OCI-LY1 (cell line): ENCODE measurements around the gene SMIM7.

ENCODE experiments used
- H2AFZ ChIP-seq: fragments of 200-600 bp; sonication (generic), shearing (Covaris generic); 2 replicates; pipeline ENCODE4 v1.6.0; 2014; ENCODE audit warnings: antibody characterized with exemption, mild to moderate bottlenecking, low read length
- H3F3A ChIP-seq: fragments of 200-600 bp; sonication (generic), shearing (Covaris generic); 2 replicates; pipeline ENCODE4 v1.6.0; 2014; ENCODE audit warnings: mild to moderate bottlenecking, antibody characterized with exemption, low read length, moderate library complexity; ENCODE audit not compliant: insufficient read depth
- H3K27ac ChIP-seq: fragments of 200-600 bp; sonication (generic); 2 replicates; pipeline ENCODE4 v1.5.1; 2014; ENCODE audit warnings: low read length, mixed run types, mild to moderate bottlenecking, low read depth; ENCODE audit not compliant: poor library complexity, severe bottlenecking
- H3K27me3 ChIP-seq: fragments of 200-600 bp; sonication (generic); 2 replicates; pipeline ENCODE4 v1.6.0; 2014; ENCODE audit warnings: antibody characterized with exemption, mild to moderate bottlenecking, low read length, moderate library complexity; ENCODE audit not compliant: insufficient read depth
- H3K36me3 ChIP-seq: fragments of 200-600 bp; sonication (generic); 2 replicates; pipeline ENCODE4 v1.6.1; 2014; ENCODE audit warnings: mild to moderate bottlenecking, antibody characterized with exemption, low read length, moderate library complexity, mixed read lengths; ENCODE audit not compliant: insufficient read depth
- H3K4me1 ChIP-seq: fragments of 200-600 bp; sonication (generic); 2 replicates; pipeline ENCODE4 v1.5.1; 2014; ENCODE audit warnings: mild to moderate bottlenecking, low read length, moderate library complexity; ENCODE audit not compliant: insufficient read depth, severe bottlenecking
- H3K4me2 ChIP-seq: fragments of 200-600 bp; sonication (generic), shearing (Covaris generic); 2 replicates; pipeline ENCODE4 v1.6.1; 2014; ENCODE audit warnings: low read length
- H3K4me3 ChIP-seq: fragments of 200-600 bp; sonication (generic); 2 replicates; pipeline ENCODE4 v1.5.1; 2014; ENCODE audit warnings: low read length, low read depth, mild to moderate bottlenecking, mixed read lengths; ENCODE audit not compliant: poor library complexity, severe bottlenecking
- H3K79me2 ChIP-seq: fragments of 200-600 bp; shearing (Covaris generic); 2 replicates; pipeline ENCODE4 v1.6.1; 2016; ENCODE audit warnings: mixed run types, low read length, mixed read lengths; ENCODE audit not compliant: insufficient read depth
- H3K9ac ChIP-seq: fragments of 200-600 bp; sonication (generic), shearing (Covaris generic); 2 replicates; pipeline ENCODE4 v1.6.1; 2014; ENCODE audit warnings: mild to moderate bottlenecking, low read length, mixed read lengths
- H3K9me2 ChIP-seq: fragments of 200-600 bp; sonication (generic), shearing (Covaris generic); 2 replicates; pipeline ENCODE4 v1.6.1; 2014; ENCODE audit warnings: low read depth, mild to moderate bottlenecking, low read length, mixed read lengths
- H3K9me3 ChIP-seq: fragments of 200-600 bp; shearing (Covaris generic); 2 replicates; pipeline ENCODE4 v1.6.1; 2014; ENCODE audit warnings: low read length, mixed read lengths
- H4K20me1 ChIP-seq: fragments of 200-600 bp; sonication (generic), shearing (Covaris generic); 2 replicates; pipeline ENCODE4 v1.6.0; 2016; ENCODE audit warnings: mild to moderate bottlenecking, low read length; ENCODE audit not compliant: insufficient read depth
- EZH2 ChIP-seq: fragments of 200-600 bp; sonication (generic), shearing (Covaris generic); IDR thresholded peaks from 2 replicates; pipeline ENCODE4 v1.8.0; 2017; ENCODE audit warnings: borderline replicate concordance, mixed run types, mild to moderate bottlenecking, antibody characterized with exemption, low read length, moderate library complexity, mixed read lengths
- TF ChIP-seq, protein P1 (sequence below): fragments of 200-600 bp; sonication (generic), shearing (Covaris generic); IDR thresholded peaks from 2 replicates; pipeline ENCODE4 v1.5.1; 2017; ENCODE audit warnings: mild to moderate bottlenecking, antibody characterized with exemption, low read length, moderate library complexity, mixed read lengths

Gene SMIM7

DNA sequence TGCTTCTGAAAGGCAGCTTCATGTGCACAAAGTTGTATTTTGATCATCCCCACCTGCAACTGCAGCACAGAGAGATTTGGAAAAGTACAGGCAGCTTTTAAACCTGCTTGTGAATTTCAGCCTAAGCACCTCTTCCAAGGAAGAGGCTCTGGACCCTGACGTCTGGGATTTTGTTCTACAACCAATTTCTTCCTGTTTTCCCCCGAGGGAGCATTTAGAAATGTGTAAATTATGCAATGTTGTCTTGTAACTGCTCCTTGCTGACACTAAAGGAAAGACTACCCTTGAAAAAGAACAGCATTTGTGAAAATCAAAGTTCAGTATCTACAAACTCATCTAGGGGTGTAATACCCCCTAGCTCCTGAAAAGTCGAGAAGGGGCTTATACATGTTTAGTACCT, 47.3 kb downstream of the SMIM7 start:
- no peak overlapping the region for H3K27ac ChIP-seq
- no peak overlapping the region for H3K9ac ChIP-seq

DNA sequence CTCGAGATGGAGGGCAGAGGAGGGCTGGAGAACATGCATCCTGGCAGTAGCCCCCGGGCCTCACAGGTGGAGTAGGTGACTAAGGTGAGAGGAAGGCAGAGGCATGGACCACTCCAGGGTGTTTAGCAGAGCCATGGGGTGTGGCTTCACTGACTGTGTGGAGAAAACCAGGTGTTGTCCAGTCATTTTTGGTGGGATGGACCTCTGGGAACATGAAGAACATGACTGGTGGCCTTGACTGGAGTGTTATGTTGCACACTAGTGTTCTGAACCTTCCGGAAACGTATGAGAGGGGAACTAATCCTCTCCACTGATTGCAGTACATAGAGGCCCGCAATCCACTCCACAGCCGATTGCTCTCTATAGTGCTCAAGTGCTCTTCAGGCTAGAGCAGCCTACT, 48.8 kb downstream of the SMIM7 start:
- Histone ChIP-seq H3K27ac (no peak overlapping the region), H3K79me2 (peaks cover 95% of the 10 kb centered on the region), H3K4me1 (peaks cover 66% of the 10 kb centered on the region), H3F3A (no peaks in the 10 kb centered on the region), H3K4me2 (no peak overlapping the region), H3K36me3 (no peaks in the 10 kb centered on the region), H3K9me3 (no peaks in the 10 kb centered on the region), H4K20me1 (no peaks in the 10 kb centered on the region), H3K4me3 (no peak overlapping the region), H3K9ac (no peak overlapping the region), H3K27me3 (no peaks in the 10 kb centered on the region), H3K9me2 (no peaks in the 10 kb centered on the region), H2AFZ (no peak overlapping the region)
- no peak for TF ChIP-seq EZH2
- TF ChIP-seq, protein P1, sequence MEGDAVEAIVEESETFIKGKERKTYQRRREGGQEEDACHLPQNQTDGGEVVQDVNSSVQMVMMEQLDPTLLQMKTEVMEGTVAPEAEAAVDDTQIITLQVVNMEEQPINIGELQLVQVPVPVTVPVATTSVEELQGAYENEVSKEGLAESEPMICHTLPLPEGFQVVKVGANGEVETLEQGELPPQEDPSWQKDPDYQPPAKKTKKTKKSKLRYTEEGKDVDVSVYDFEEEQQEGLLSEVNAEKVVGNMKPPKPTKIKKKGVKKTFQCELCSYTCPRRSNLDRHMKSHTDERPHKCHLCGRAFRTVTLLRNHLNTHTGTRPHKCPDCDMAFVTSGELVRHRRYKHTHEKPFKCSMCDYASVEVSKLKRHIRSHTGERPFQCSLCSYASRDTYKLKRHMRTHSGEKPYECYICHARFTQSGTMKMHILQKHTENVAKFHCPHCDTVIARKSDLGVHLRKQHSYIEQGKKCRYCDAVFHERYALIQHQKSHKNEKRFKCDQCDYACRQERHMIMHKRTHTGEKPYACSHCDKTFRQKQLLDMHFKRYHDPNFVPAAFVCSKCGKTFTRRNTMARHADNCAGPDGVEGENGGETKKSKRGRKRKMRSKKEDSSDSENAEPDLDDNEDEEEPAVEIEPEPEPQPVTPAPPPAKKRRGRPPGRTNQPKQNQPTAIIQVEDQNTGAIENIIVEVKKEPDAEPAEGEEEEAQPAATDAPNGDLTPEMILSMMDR = no peak

More for the DNA sequence above, 47.3 kb downstream of the SMIM7 start:
- TF ChIP-seq, protein P1 = no peak
- TF ChIP-seq EZH2 = no peak
- Histone ChIP-seq H3K4me3 (no peak overlapping the region), H3K36me3 (no peaks in the 10 kb centered on the region), H3K9me3 (no peaks in the 10 kb centered on the region), H3K9me2 (no peaks in the 10 kb centered on the region), H3K4me1 (peaks cover 66% of the 10 kb centered on the region), H4K20me1 (no peaks in the 10 kb centered on the region), H3K79me2 (peaks cover 99% of the 10 kb centered on the region), H3F3A (no peaks in the 10 kb centered on the region), H3K27me3 (no peaks in the 10 kb centered on the region), H2AFZ (no peak overlapping the region), H3K4me2 (no peak overlapping the region)

DNA sequence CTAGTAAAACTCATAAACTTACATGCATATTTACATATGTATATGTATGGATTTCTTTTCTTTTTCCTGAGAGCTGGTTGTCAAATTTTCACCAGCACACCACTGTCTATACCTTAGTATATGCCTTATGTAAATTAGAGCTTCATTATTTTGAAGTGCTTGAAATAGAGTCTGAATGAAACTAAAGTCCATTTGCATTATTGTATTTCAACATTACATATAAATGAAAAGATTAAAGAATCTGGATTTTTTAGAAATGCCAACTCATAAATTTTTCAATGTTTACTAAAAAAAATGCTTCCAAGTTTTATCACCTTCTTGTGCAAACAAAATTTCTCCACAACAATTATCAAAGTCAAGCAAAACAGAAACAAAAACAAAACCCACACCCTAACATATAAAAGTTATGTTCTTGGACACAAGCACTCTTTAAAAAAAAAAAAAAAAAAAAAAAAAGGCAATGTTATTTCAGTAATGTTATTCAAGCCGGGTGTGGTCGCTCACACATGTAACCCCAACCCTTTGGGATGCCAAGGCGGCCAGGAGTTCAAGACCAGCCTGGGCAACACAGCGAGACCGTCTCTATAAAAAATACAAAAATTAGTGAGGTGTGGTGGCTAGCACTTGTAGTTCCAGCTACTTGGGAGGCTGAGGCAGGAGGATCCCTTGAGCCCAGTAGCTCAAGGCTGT, 50.3 kb downstream of the SMIM7 start:
- peaks cover 93% of the 10 kb centered on the region for H3K79me2 ChIP-seq
- no peaks in the 10 kb centered on the region for H4K20me1 ChIP-seq

More for the DNA sequence above, 50.3 kb downstream of the SMIM7 start:
- Histone ChIP-seq H3F3A (no peaks in the 10 kb centered on the region), H3K9ac (no peak overlapping the region), H3K9me3 (no peaks in the 10 kb centered on the region), H3K4me3 (no peak overlapping the region), H3K9me2 (no peaks in the 10 kb centered on the region), H3K27me3 (no peaks in the 10 kb centered on the region), H3K4me1 (peaks cover 66% of the 10 kb centered on the region), H2AFZ (no peak overlapping the region), H3K36me3 (no peaks in the 10 kb centered on the region), H3K27ac (no peak overlapping the region), H3K4me2 (no peak overlapping the region)
- TF ChIP-seq, protein P1 = no peak
- TF ChIP-seq EZH2 = no peak
